CD14-positive monocyte (primary cell): ENCODE results near the gene BARX2. TPM values are rescaled to one million over a fixed set of nuclear protein-coding genes. Genes with fewer than 3 reads are reported as not detected.

Experiments
- DNase-seq, 3 donors: peaks; one replicate each; pipeline ENCODE4 v3.0.0-alpha.2; 2011 to 2022
- H2AFZ ChIP-seq: 2 replicates; pipeline ENCODE4 v1.6.0; 2012; ENCODE audit warnings: mild to moderate bottlenecking, low read depth, low read length, inconsistent platforms; ENCODE audit not compliant: insufficient read depth, poor library complexity, severe bottlenecking
- H3K27ac ChIP-seq, 2 donors: 1 replicate in 1 of 2; 2 replicates in 1 of 2; pipeline ENCODE4 v1.5.1; 2012 to 2013; ENCODE audit warnings: low read length in 2 of 2, control low read depth in 1 of 2, inconsistent platforms in 1 of 2, low read depth in 1 of 2, mild to moderate bottlenecking in 1 of 2
- H3K27me3 ChIP-seq, 2 donors: one replicate each; pipeline versions ENCODE4 v1.6.0 to v1.6.1; 2011 to 2013; ENCODE audit warnings: low read length in 2 of 2; ENCODE audit not compliant: control insufficient read depth in 2 of 2, insufficient read depth in 2 of 2
- H3K36me3 ChIP-seq, 2 donors: replicated peaks in 1 of 2; 1 replicate in 1 of 2; 2 replicates in 1 of 2; pipeline versions ENCODE4 v1.5.1 to v1.6.1; 2012 to 2013; ENCODE audit warnings: low read length in 2 of 2, control low read depth in 1 of 2, inconsistent platforms in 1 of 2, mild to moderate bottlenecking in 1 of 2; ENCODE audit not compliant: insufficient read depth in 2 of 2, control insufficient read depth in 1 of 2
- H3K4me1 ChIP-seq, 2 donors: 1 replicate in 1 of 2; 2 replicates in 1 of 2; pipeline versions ENCODE4 v1.5.1 to v1.6.1; 2012 to 2013; ENCODE audit warnings: low read length in 2 of 2, control low read depth in 1 of 2, inconsistent platforms in 1 of 2, mild to moderate bottlenecking in 1 of 2, moderate library complexity in 1 of 2; ENCODE audit not compliant: insufficient read depth in 2 of 2, control insufficient read depth in 1 of 2
- H3K4me2 ChIP-seq: replicated peaks from 2 replicates; pipeline ENCODE3; 2012; ENCODE audit warnings: low read length, moderate library complexity, mild to moderate bottlenecking; ENCODE audit not compliant: poor library complexity, severe bottlenecking; ENCODE audit errors: extremely low read depth
- H3K4me3 ChIP-seq, 3 experiments: fragments of 200-600 bp in 1 of 3; sonication (generic) in 1 of 3; replicated peaks in 1 of 3; 1 replicate in 2 of 3; 2 replicates in 1 of 3; pipeline ENCODE4 v1.5.1; 2011 to 2013; ENCODE audit warnings: low read length in 3 of 3, mild to moderate bottlenecking in 3 of 3, control low read depth in 2 of 3, low read depth in 2 of 3, inconsistent platforms in 1 of 3, moderate library complexity in 1 of 3
- H3K79me2 ChIP-seq: 2 replicates; pipeline ENCODE4 v1.6.0; 2012; ENCODE audit warnings: mild to moderate bottlenecking, control low read depth, inconsistent platforms, low read length, moderate library complexity; ENCODE audit not compliant: insufficient read depth
- H3K9ac ChIP-seq: 2 replicates; pipeline ENCODE4 v1.6.0; 2017; ENCODE audit warnings: low read length, mild to moderate bottlenecking; ENCODE audit not compliant: insufficient read depth, poor library complexity, severe bottlenecking
- H3K9me3 ChIP-seq, 2 donors: replicated peaks in 1 of 2; 1 replicate in 1 of 2; 2 replicates in 1 of 2; pipeline versions ENCODE4 v1.5.1 to v1.6.1; 2012 to 2013; ENCODE audit warnings: low read length in 2 of 2, control low read depth in 1 of 2; ENCODE audit not compliant: control insufficient read depth in 1 of 2, insufficient read depth in 1 of 2
- H4K20me1 ChIP-seq: 2 replicates; pipeline ENCODE4 v1.6.0; 2012; ENCODE audit warnings: mild to moderate bottlenecking, low read length, control low read depth, moderate library complexity; ENCODE audit not compliant: insufficient read depth
- H3K27ac Mint-ChIP-seq, 7 donors: one replicate each; pipeline ENCODE4 v1.8.0; 2020; ENCODE audit warnings: mild to moderate bottlenecking in 7 of 7, mixed read lengths in 7 of 7, moderate library complexity in 6 of 7, inconsistent platforms in 2 of 7
- H3K27me3 Mint-ChIP-seq, 3 donors: one replicate each; pipeline ENCODE4 v1.8.0; 2021 to 2022; ENCODE audit warnings: low read depth in 3 of 3, mild to moderate bottlenecking in 3 of 3, mixed read lengths in 3 of 3, moderate library complexity in 3 of 3, inconsistent platforms in 1 of 3
- H3K36me3 Mint-ChIP-seq, 2 donors: one replicate each; pipeline ENCODE4 v1.8.0; 2020; ENCODE audit warnings: mixed read lengths in 2 of 2, inconsistent platforms in 1 of 2, mild to moderate bottlenecking in 1 of 2
- H3K4me1 Mint-ChIP-seq: one replicate; pipeline ENCODE4 v1.8.0; 2020; ENCODE audit warnings: mild to moderate bottlenecking, mixed read lengths
- H3K4me3 Mint-ChIP-seq, 2 donors: one replicate each; pipeline ENCODE4 v1.8.0; 2020; ENCODE audit warnings: mild to moderate bottlenecking in 2 of 2, mixed read lengths in 2 of 2, moderate library complexity in 1 of 2
- H3K9me3 Mint-ChIP-seq, 7 donors: one replicate each; pipeline ENCODE4 v1.8.0; 2020 to 2022; ENCODE audit warnings: mixed read lengths in 7 of 7, mild to moderate bottlenecking in 6 of 7, moderate library complexity in 6 of 7, inconsistent platforms in 2 of 7
- CTCF ChIP-seq: fragments of 200-600 bp; IDR thresholded peaks from one replicate; pipeline ENCODE4 v1.8.0; 2022; ENCODE audit warnings: antibody characterized with exemption, mild to moderate bottlenecking
- WGBS: methylation state at CpG from one replicate; pipeline ENCODE4 v1.1.5; 2013; ENCODE audit warnings: missing lambda C conversion rate; ENCODE audit not compliant: insufficient coverage; 5-methylcytosine and 5-hydroxymethylcytosine counted together
- intact Hi-C, 2 donors: fragments of 100-400 bp; cut with micrococcal nuclease; formaldehyde crosslinking; loops; one replicate each; pipeline versions ENCODE4 v1.15.0 to v1.15.1; 2023
- polyA plus RNA-seq, 3 donors: library from polyadenylated mRNA; depleted of rRNA in 1 of 3; unstranded in 2 of 3; stranded (reverse) in 1 of 3; fragments of 300-500 nt in 2 of 3; fragments of >200 nt in 1 of 3; fragmentation: Illumina TruSeq in 2 of 3; gene quantifications; 1 replicate in 2 of 3; 2 replicates in 1 of 3; pipeline ENCODE4 v1.2.3, GENCODE V29; 2012 to 2021

The BARX2 gene
- polyA plus RNA-seq, 3 donors = not detected

- DNase-seq = no peak
- no peaks in the 10 kb centered on the region for H4K20me1 ChIP-seq
- Mint-ChIP-seq H3K36me3 (no peaks in the 10 kb centered on the region), H3K9me3 (peaks cover 0 to 11% (median 6%) of the 10 kb centered on the region in 7 donors), H3K27ac (no peak overlapping the region), H3K4me3 (no peak overlapping the region), H3K27me3 (peaks cover 1 to 8% (median 6%) of the 10 kb centered on the region in 3 donors), H3K4me1 (no peaks in the 10 kb centered on the region)
- no peak overlapping the region for H3K9ac ChIP-seq
- H3K4me3 ChIP-seq = no peak overlapping the region
- no peak overlapping the region for H2AFZ ChIP-seq
- TF ChIP-seq CTCF = no peak
- H3K4me2 ChIP-seq = no peak overlapping the region
- no peaks in the 10 kb centered on the region for H3K79me2 ChIP-seq
- H3K9me3 ChIP-seq = no peaks in the 10 kb centered on the region
- H3K27ac ChIP-seq = no peak overlapping the region
- no peaks in the 10 kb centered on the region for H3K4me1 ChIP-seq
- no peaks in the 10 kb centered on the region for H3K27me3 ChIP-seq
- intact Hi-C loops = no loop called here
- 89% methylated on average over 5 of the region's 9 CpGs for WGBS
- no peaks in the 10 kb centered on the region for H3K36me3 ChIP-seq
These were observed 52.9 kb downstream of the BARX2 start for GRCh38 chr11:129428557-129428956.

GRCh38 chr11:129434641-129435498, 59.2 kb downstream of the BARX2 start:
- DNase-seq = no peak
- no peak for TF ChIP-seq CTCF

More at GRCh38 chr11:129434641-129435498, 59.2 kb downstream of the BARX2 start:
- intact Hi-C loops = no loop called here
- Histone ChIP-seq H3K36me3 (no peaks in the 10 kb centered on the region), H3K79me2 (no peaks in the 10 kb centered on the region), H4K20me1 (no peaks in the 10 kb centered on the region), H3K9me3 (no peaks in the 10 kb centered on the region), H3K27me3 (no peaks in the 10 kb centered on the region), H3K9ac (no peak overlapping the region), H3K4me2 (no peak overlapping the region), H3K4me3 (no peak overlapping the region), H3K27ac (no peak overlapping the region), H3K4me1 (no peaks in the 10 kb centered on the region), H2AFZ (no peak overlapping the region)
- no peak overlapping the region for H3K4me3 Mint-ChIP-seq
- H3K27ac Mint-ChIP-seq = no peak overlapping the region
- H3K36me3 Mint-ChIP-seq = no peaks in the 10 kb centered on the region
- H3K4me1 Mint-ChIP-seq = no peaks in the 10 kb centered on the region
- H3K9me3 Mint-ChIP-seq = peaks cover 2 to 9% (median 6%) of the 10 kb centered on the region in 7 donors
- WGBS = 64% methylated on average over 2 of the region's 4 CpGs
- H3K27me3 Mint-ChIP-seq = peaks cover 0 to 2% (median 0%) of the 10 kb centered on the region in 3 donors
